ENCODE data around the gene WDPCP.
"Not testable (repeated sequence)": the region's sequence is repeated elsewhere in the genome, so short reads cannot be mapped to it uniquely, and the experiment has no call there.

The WDPCP gene

DNA sequence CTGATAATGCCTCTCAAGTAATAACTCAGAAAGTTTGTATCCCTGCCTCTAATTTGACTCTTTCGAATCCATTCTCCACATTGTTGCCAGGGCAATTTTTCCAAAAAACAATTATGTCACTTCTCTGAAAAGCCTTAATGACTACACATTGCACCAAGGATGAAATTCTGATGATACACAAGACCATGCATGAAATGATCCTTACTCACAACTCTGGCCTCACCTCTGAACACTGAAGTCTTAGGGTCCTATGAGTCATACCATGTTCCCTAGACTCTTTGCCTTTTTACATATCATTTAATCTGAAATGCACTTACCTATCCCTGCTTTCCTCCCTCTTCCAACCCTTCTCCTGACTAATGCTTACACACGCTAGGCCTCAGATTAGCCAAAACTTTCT, 51.0 kb downstream of the WDPCP start:
- no peak for DNase-seq

DNA sequence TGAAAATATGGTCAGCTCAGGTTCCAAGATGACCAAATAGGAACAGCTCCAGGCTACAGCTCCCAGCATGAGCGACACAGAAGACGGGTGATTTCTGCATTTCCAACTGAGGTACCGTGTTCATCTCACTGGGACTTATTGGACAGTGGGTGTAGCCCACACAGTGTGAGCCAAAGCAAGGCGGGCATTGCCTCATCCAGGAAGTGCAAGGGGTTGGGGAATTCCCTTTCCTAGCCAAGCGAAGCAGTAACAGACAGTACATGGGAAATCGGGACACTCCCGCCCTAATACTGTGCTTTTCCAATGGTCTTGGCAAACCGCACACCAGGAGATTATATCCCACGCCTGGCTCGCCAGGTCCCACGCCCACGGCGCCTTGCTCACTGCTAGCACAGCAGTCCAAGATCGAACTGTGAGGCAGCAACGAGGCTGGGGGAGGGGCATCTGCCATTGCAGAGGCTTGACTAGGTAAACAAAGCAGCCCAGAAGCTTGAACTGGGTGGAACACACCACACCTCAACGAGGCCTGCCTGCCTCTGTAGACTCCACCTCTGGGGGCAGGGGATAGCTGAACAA, 57.5 kb downstream of the WDPCP start:
- DNase-seq = no peak

- no peak for DNase-seq
These were observed 62.4 kb downstream of the WDPCP start for GRCh38 chr2:63525905-63526304.

- DNase-seq = no peak
These were observed 65.3 kb downstream of the WDPCP start for GRCh38 chr2:63522950-63523349.

GRCh38 chr2:63520793-63521192, 67.5 kb downstream of the WDPCP start:
- no peak for DNase-seq

DNA sequence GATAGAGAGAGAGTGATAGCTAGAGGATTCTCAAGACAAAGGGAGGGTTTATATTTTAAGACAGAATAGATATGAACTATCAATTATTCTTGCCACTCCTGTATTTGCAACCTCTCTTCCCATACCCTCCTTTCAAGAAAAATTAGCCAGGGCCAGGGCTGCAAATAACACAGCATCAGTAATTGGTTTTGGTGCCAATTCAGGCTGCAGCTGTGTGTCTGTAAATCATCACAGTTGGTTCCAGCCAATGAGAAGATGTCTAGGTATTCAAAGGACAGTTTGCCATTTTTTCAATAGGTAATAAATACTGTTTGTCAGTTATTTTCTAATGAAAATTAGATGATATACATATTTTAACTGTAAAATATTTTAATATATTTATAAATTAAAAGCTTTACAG, 73.5 kb downstream of the WDPCP start:
- no peak for DNase-seq

DNA sequence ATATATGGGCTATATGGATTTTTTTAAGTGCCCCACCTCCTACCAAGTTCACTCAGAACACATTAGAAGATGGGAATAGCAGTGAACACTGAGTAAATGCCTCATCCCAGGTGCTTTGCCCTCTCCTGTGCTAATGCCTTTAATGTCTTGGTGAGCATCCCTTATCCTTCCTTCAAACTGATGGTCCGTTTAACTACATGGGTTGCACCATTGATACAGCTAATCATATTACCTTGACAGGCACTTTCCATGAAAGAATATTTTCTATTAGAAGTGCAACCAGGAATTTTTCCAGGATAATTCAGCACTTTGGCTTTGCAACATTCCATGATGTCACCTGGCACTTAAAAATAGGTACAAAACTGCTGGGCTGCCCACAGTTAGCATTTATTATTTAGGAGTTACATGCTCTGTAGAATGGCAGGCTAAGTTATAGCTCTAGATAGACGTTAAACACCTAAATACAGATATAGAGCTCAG, 74.0 kb downstream of the WDPCP start:
- no peak for DNase-seq

DNA sequence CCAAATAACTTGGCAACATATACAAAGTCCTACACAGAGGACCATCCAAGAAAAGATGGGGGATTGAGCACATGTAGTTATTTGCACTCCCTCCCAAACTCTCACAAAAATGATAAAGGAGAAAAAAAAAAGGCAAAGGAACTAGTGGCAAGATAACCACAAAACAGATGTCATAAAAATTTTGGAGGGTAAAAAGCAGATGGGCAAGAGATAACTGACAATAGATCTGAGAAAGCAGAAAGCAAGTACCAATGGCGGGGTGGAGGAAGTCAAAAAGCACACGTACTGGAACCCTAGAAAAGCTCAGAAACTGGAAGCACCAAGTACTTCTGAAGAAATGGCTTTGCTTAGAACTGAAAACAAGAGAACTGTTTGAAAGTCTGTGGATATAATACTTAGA, 82.0 kb downstream of the WDPCP start:
- no peak for DNase-seq

GRCh38 chr2:63503818-63504217, 84.5 kb downstream of the WDPCP start:
- DNase-seq = no peak

- no peak for DNase-seq
These were observed 87.9 kb downstream of the WDPCP start for GRCh38 chr2:63500398-63500797.

DNA sequence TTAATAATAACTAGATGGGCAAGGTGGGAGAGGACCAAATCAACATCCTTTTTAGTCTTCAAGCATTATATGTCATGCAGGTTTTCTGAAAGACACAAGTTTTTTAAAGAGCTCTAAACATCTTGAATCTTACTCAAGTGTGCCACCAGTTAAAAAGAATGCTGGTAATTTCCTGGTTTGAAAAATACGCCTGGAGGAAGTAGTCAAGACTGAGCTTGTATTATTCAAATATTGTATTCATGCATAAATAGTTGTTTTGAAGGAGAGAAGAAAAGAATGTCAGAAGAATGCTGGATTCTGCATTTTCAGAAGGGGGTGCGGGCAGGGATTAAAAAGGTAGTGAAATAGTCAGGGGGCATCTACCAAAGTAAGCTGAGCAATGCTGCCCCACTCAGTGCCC, 90.7 kb downstream of the WDPCP start:
- DNase-seq = no peak

DNA sequence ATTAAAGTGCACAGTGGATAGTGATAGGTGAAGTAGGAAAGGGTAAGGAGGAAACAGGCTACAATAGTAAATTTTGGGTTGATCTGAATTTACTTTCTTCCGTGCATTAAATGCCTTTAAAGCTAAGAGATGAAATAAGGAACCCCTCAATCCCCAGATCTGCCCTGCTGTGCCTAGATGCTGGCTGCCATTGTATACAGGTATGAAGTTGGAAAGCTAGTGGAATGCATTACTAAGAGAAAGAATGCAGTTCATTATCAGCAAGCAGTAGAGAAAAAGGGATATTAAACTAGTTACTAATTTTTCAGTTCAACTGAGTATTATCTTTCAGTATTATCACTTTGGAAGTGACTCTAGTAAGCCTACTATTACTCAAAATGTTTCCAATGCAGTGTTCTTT, 93.3 kb downstream of the WDPCP start:
- DNase-seq = no peak

- no peak for DNase-seq
These were observed 94.2 kb downstream of the WDPCP start for GRCh38 chr2:63494100-63494499.

GRCh38 chr2:63488118-63488713, 100.1 kb downstream of the WDPCP start:
- peak; percentile 10 for DNase-seq

DNA sequence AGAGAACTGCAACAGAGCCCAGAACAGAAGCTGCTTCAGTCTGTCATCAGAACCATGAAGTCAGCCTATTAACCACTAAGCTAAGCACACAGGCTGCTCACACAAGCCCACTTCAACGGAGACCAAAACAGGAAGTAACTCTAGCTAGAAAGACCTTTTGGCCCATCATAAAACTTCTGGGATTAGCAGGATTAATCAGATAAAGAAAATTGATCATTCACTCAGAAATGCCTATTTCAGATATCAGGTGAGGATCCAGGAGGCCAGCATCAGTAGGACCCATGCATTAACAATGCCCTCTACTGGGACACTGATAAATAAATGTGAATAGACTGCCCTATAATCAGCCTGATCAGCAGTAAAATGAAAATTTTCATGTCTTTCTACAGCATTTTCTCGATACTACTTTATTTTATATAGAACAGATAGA, 101.4 kb downstream of the WDPCP start:
- DNase-seq = no peak

DNA sequence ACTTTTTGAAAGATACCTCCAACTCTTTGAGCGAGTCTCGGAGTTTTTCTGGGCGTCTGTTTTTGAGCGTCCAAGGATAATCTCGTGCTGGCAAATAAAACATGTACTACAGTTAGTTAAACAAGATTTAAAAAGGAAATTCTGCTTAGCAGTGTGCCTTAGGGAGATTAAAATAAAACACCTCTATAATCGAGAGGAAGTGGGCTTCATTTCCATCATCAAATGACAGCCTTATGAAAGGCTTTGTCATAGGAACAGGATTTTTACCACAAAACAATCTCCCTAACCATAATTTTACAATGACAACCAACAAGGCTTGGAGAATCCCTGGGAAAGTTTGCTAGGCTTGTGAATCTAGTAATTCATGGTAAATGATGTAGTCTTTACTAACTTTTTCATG, 103.4 kb downstream of the WDPCP start:
- DNase-seq = no peak

- DNase-seq = no peak
These were observed 103.8 kb downstream of the WDPCP start for GRCh38 chr2:63484481-63484880.

DNA sequence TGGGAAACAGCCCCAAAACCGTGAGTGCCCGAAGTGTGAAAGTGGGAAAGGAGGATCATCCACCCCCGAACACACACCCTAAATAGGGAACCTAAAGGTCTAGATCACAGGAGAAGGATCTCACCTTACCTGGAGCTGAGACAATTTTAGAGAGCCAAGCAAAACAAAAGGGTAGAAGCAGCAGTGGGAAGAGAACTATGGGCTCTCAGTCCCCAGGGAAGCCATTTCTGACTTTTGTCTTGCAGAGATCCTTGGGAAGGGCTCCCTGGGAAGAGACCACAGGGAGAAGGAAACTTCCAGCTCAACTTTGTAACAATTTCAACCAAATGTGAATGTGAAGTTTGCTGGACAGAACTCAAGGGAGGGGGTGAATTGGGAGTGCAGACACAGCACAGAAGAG, 110.6 kb downstream of the WDPCP start:
- no peak for DNase-seq

DNA sequence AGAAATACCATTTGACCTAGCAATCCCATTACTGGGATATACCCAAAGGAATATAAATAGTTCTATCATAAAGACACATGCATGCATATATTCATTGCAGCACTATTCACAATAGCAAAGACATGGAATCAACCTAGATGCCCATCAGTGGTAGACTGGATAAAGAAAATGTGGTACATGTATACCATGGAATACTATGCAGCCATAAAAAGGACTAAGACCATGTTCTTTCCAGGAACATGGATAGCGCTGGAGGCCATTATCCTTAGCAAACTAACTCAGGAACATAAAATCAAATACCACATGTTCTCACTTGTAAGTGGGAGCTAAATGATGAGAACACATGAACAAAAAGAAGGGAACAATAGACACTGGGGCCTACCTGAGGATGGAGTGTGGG, 119.0 kb downstream of the WDPCP start:
- DNase-seq = not testable (repeated sequence)

GRCh38 chr2:63465633-63466032, 122.6 kb downstream of the WDPCP start:
- DNase-seq = no peak

DNA sequence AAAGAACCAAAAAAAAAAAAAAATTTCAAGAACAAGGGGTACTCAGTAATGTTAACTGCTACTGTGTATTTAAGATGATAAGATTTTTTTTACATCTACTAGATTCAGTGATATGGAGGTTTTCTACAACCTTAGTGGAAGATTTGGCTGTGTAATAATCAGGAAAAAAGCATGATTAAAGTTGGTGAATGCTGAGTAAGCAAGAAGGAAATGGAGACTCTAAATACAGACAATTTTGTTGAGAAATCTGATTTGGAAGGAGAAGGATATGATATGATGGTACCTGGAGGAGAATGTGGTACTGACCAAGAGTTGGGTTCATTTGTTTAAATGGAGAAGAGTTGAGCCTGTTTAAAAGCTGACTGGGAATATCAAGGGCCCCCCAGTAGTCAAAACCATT, 125.1 kb downstream of the WDPCP start:
- DNase-seq = no peak

DNA sequence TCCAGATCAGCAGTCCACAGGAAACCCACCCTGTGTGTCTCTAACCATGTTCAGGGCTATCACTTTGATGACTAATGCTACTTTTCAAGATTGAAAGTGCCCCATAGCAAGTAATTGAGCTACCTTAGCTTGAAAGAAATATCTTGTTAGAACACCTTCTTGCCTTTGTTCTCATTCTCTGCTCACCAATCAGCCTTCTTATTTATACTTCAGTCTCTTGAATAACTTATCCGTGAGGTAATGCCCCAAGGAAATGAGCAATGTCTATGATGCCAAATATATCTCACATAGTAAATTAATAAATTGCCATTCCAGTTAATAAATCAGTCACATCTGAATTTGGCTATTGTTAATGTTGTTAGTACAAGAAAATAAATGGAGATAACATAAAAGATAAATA, 141.6 kb downstream of the WDPCP start:
- DNase-seq = no peak

DNA sequence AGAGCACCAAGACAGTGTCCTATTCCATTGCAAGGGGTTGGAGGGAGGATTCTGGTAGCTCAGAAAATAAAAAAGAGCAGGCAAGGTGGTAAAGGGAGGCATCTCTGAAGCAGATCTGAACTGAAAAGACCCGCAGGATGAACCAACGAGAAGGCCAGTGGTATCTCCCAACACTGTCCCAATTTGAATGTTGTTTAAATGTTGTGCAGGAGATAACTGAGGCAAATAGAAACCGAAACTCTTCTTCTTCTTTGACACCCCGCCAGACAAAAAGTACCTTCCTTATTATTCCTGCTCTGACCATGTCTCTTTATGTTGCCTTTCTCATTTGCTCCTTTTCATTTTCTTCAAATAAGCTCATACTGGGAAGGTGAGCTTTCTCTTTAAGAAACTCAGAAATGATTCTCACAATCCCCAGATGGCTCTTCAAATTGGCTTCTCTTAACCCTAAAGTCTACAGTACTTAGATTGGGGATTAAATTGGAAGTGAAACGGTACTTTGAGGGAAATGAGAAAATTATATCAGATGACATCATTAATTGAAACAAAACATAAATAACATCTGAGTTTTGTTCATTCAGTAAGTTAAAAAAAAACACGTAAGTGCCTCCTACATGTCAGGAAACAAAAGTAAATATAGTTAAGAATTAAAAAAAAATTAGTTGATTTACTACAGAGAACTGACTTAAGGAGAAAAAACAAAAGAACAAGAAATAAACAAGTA, 143.6 kb downstream of the WDPCP start:
- peak; percentile 34 for DNase-seq

- no peak for DNase-seq
These were observed 147.7 kb downstream of the WDPCP start for GRCh38 chr2:63440612-63441011.

- no peak for DNase-seq
These were observed 150.1 kb downstream of the WDPCP start for GRCh38 chr2:63438181-63438580.
